D721Med (cell line): ENCODE results near the gene PGGHG.

Experiments
- DNase-seq: peaks from one replicate; pipeline ENCODE4 v3.0.0; 2011; ENCODE audit warnings: low spot score; ENCODE audit not compliant: insufficient read length
- FAIRE-seq: peaks from 2 replicates; lab custom pipeline; 2011; peaks lifted over from hg19 to GRCh38; lab: Jason Lieb, UNC
- TF ChIP-seq, protein P1 (sequence below): IDR thresholded peaks from 2 replicates; pipeline ENCODE4 v1.5.1; 2012; ENCODE audit warnings: mild to moderate bottlenecking, control low read depth; ENCODE audit not compliant: insufficient read depth; ENCODE audit errors: missing control alignments

Gene PGGHG

DNA sequence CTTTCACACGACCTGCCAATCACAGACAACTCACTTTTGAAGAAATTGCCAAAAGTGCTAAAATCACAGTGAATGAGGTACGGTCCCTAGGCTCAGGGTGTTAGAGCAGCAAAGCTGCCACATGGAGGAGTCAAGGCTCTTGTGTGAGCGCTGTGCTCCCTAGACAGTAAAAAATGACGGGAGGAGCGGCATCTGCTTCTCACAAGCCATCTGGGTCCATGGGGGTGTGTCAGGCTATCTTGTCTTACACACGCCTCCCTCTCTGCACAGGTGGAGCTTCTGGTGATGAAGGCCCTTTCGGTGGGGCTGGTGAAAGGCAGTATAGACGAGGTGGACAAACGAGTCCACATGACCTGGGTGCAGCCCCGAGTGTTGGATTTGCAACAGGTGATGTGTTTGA lies 37.4 kb upstream of the PGGHG start:
- FAIRE-seq = no peak
- DNase-seq = no peak

DNA sequence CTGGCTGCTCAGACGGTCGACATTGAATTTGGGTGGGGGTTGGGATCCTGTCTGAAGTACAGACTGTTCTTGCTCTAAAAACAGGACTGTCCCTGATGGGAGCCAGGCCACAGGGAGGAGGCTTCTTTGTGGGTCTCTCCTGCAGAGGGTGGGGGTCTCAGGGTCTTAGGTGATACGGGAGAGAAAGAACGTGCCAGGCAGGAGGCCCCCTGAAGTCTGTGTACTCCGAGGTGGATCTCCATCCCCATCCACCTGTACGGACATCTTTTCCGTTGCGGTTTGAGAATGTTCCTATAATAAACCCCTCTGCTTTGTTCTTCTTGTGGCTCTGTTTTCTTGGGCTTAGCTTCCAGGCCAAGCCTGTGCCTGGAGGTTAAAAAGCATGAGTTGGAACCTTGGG lies 36.3 kb upstream of the PGGHG start:
- no peak for FAIRE-seq
- no peak for DNase-seq
- TF ChIP-seq, protein P1, sequence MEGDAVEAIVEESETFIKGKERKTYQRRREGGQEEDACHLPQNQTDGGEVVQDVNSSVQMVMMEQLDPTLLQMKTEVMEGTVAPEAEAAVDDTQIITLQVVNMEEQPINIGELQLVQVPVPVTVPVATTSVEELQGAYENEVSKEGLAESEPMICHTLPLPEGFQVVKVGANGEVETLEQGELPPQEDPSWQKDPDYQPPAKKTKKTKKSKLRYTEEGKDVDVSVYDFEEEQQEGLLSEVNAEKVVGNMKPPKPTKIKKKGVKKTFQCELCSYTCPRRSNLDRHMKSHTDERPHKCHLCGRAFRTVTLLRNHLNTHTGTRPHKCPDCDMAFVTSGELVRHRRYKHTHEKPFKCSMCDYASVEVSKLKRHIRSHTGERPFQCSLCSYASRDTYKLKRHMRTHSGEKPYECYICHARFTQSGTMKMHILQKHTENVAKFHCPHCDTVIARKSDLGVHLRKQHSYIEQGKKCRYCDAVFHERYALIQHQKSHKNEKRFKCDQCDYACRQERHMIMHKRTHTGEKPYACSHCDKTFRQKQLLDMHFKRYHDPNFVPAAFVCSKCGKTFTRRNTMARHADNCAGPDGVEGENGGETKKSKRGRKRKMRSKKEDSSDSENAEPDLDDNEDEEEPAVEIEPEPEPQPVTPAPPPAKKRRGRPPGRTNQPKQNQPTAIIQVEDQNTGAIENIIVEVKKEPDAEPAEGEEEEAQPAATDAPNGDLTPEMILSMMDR = no peak

More for the DNA sequence above, 37.4 kb upstream of the PGGHG start:
- TF ChIP-seq, protein P1 = no peak

- TF ChIP-seq, protein P1 = no peak
- FAIRE-seq = no peak
- DNase-seq = no peak
Observed at GRCh38 chr11:253160-253885, 35.6 kb upstream of the PGGHG start.

DNA sequence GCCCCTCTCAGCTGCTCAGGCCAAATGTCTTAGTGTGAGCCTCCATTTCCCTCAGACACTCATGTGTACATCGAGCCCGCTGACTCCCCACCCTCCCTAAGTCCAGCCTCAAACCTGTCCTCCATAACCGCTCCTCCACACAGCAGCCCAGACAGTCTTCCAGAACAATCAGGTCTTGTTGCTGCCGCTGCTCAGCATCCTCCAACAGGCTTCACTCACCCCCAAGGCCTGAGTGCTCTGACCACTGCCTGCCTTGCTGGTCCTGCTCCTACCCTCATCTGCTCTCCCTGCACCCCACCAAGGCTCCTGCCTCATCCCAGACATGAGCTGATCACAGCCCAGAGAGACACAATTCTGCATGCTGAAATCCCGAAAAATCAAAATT lies 35.0 kb upstream of the PGGHG start:
- TF ChIP-seq, protein P1 = no peak
- FAIRE-seq (no peak), DNase-seq (no peak)

GRCh38 chr11:255176-255575 lies 33.8 kb upstream of the PGGHG start:
- FAIRE-seq (no peak), DNase-seq (no peak)
- TF ChIP-seq, protein P1 = no peak

DNA sequence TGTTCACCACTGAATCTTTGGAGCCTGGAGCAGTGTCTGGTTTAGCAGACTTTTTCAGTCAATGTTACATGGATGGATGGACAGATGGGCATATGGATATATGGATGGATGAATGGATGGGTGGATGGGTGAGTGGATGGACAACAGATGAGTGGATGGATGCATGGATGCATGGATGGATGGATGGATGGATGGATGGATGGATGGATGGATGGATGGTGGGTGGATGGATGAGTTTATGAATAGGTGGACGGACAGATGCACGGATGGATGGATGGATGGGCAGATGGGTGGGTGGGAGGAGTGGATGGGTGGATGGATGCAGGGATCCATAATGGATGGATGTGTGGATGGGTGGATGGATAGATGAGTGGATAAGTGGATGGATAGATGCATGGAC lies 33.1 kb upstream of the PGGHG start:
- no peak for DNase-seq

More for the DNA sequence above, 33.1 kb upstream of the PGGHG start:
- no peak for FAIRE-seq
- TF ChIP-seq, protein P1 = no peak
